ENCODE measurements around the gene UBXN10. TPM values are rescaled to one million over a fixed set of nuclear protein-coding genes. Genes with fewer than 3 reads are reported as not detected.
A peak's percentile ranks its signal among the peaks of the same experiment; 100 is the strongest.
"Not testable (repeated sequence)": the region's sequence is repeated elsewhere in the genome, so short reads cannot be mapped to it uniquely, and the experiment has no call there.

The UBXN10 gene
- total and polyA plus RNA-seq, 2 experiments from 2014 or later, result 0.63 to 1.2 TPM

GRCh38 chr1:20227704-20228103 is 41.8 kb downstream of the UBXN10 start:
- TF ChIP-seq CTCF (IDR thresholded peaks at IDR 0.05; ENCODE audit: poor library complexity) (no peak), EZH2 (IDR thresholded peaks at IDR 0.05; ENCODE audit: borderline replicate concordance) (no peak), EZH2phosphoT487 (IDR thresholded peaks at IDR 0.05; ENCODE audit: low read depth, severe bottlenecking, unreplicated experiment) (no peak)
- H3K4me3 ChIP-seq, result no peak overlapping the region
- H3K36me3 ChIP-seq (replicated peaks; ENCODE audit: insufficient read depth, low read depth), result no peaks in the 10 kb centered on the region
- H3K9me3 ChIP-seq (ENCODE audit: low read depth), result no peaks in the 10 kb centered on the region
- no peak for DNase-seq (ENCODE audit: low spot score)
- H3K27me3 ChIP-seq, result peaks cover 8% of the 10 kb centered on the region
- no peak overlapping the region for H3K27ac ChIP-seq
- H3K79me2 ChIP-seq, result no peaks in the 10 kb centered on the region
- H4K20me1 ChIP-seq (ENCODE audit: insufficient read depth, poor library complexity, severe bottlenecking), result no peaks in the 10 kb centered on the region
- H3K4me1 ChIP-seq (ENCODE audit: insufficient read depth), result no peaks in the 10 kb centered on the region
- H2AFZ ChIP-seq, result no peak overlapping the region
- 63% methylated on average over 4 of the region's 4 CpGs for WGBS (ENCODE audit: low lambda C conversion rate, missing lambda C conversion rate)
- H3K4me2 ChIP-seq, result no peak overlapping the region
- H3K9me2 ChIP-seq (replicated peaks; ENCODE audit: insufficient read depth), result no peaks in the 10 kb centered on the region

GRCh38 chr1:20228314-20228825 is 42.5 kb downstream of the UBXN10 start:
- no peak for DNase-seq (ENCODE audit: low spot score)
- no peak overlapping the region for H3K4me2 ChIP-seq

GRCh38 chr1:20229171-20229570 is 43.3 kb downstream of the UBXN10 start:
- H2AFZ ChIP-seq, result no peak overlapping the region
- no peak overlapping the region for H3K4me3 ChIP-seq
- H3K36me3 ChIP-seq (replicated peaks; ENCODE audit: insufficient read depth, low read depth), result no peaks in the 10 kb centered on the region
- no peak for TF ChIP-seq CTCF (IDR thresholded peaks at IDR 0.05; ENCODE audit: poor library complexity)
- TF ChIP-seq EZH2phosphoT487 (IDR thresholded peaks at IDR 0.05; ENCODE audit: low read depth, severe bottlenecking, unreplicated experiment), result no peak
- TF ChIP-seq EZH2 (IDR thresholded peaks at IDR 0.05; ENCODE audit: borderline replicate concordance), result no peak
- no peaks in the 10 kb centered on the region for H4K20me1 ChIP-seq (ENCODE audit: insufficient read depth, poor library complexity, severe bottlenecking)
- peaks cover 13% of the 10 kb centered on the region for H3K4me1 ChIP-seq (ENCODE audit: insufficient read depth)
- no peaks in the 10 kb centered on the region for H3K9me2 ChIP-seq (replicated peaks; ENCODE audit: insufficient read depth)
- no peak for DNase-seq (ENCODE audit: low spot score)
- H3K4me2 ChIP-seq, result no peak overlapping the region
- WGBS (ENCODE audit: low lambda C conversion rate, missing lambda C conversion rate), result 79% methylated on average over 2 of the region's 2 CpGs
- H3K9me3 ChIP-seq (ENCODE audit: low read depth), result no peaks in the 10 kb centered on the region
- H3K27ac ChIP-seq, result no peak overlapping the region
- no peaks in the 10 kb centered on the region for H3K79me2 ChIP-seq
- H3K27me3 ChIP-seq, result peaks cover 8% of the 10 kb centered on the region

More at GRCh38 chr1:20228314-20228825, 42.5 kb downstream of the UBXN10 start:
- Histone ChIP-seq H3K9me3 (ENCODE audit: low read depth) (no peaks in the 10 kb centered on the region), H3K27ac (no peak overlapping the region), H3K4me3 (no peak overlapping the region), H3K4me1 (ENCODE audit: insufficient read depth) (peaks cover 6% of the 10 kb centered on the region), H3K27me3 (peaks cover 8% of the 10 kb centered on the region), H2AFZ (no peak overlapping the region), H3K9me2 (replicated peaks; ENCODE audit: insufficient read depth) (no peaks in the 10 kb centered on the region), H3K79me2 (no peaks in the 10 kb centered on the region), H3K36me3 (replicated peaks; ENCODE audit: insufficient read depth, low read depth) (no peaks in the 10 kb centered on the region), H4K20me1 (ENCODE audit: insufficient read depth, poor library complexity, severe bottlenecking) (no peaks in the 10 kb centered on the region)
- TF ChIP-seq CTCF (IDR thresholded peaks at IDR 0.05; ENCODE audit: poor library complexity) (no peak), EZH2phosphoT487 (IDR thresholded peaks at IDR 0.05; ENCODE audit: low read depth, severe bottlenecking, unreplicated experiment) (no peak), EZH2 (IDR thresholded peaks at IDR 0.05; ENCODE audit: borderline replicate concordance) (no peak)
- WGBS (ENCODE audit: low lambda C conversion rate, missing lambda C conversion rate), result 82% methylated on average over 11 of the region's 11 CpGs

- not testable (repeated sequence) for H4K20me1 ChIP-seq (ENCODE audit: insufficient read depth, poor library complexity, severe bottlenecking); H2AFZ ChIP-seq; H3K79me2 ChIP-seq; H3K36me3 ChIP-seq (replicated peaks; ENCODE audit: insufficient read depth, low read depth); H3K4me3 ChIP-seq; H3K9me2 ChIP-seq (replicated peaks; ENCODE audit: insufficient read depth); H3K9me3 ChIP-seq (ENCODE audit: low read depth); H3K27me3 ChIP-seq
- 16% methylated on average over 7 of the region's 7 CpGs for WGBS (ENCODE audit: low lambda C conversion rate, missing lambda C conversion rate)
- H3K27ac ChIP-seq, result peak overlapping the region; percentile 76
- DNase-seq (ENCODE audit: low spot score), result peak; percentile 30
- H3K4me2 ChIP-seq, result peak overlapping the region; percentile 54
- peaks cover 21% of the 10 kb centered on the region for H3K4me1 ChIP-seq (ENCODE audit: insufficient read depth)
These were observed 46.7 kb downstream of the UBXN10 start for GRCh38 chr1:20232564-20232963.
